Endometrial microvascular endothelial cells (primary cell): ENCODE results near the gene MPP1. TPM values are rescaled to one million over a fixed set of nuclear protein-coding genes. Genes with fewer than 3 reads are reported as not detected.

Source experiments
- in situ Hi-C: cut with HindIII; loops from 2 replicates; pipeline ENCODE4 v1.10.0; 2017; ENCODE audit warnings: low sequenced_read_pairs, low pct_unique_long_range_greater_than_20kb; ENCODE audit errors: inconsistent ontology term
- total RNA-seq: library from RNA; depleted of rRNA; stranded (reverse); fragments of >200 nt; gene quantifications from one replicate; pipeline ENCODE4 v1.2.3, GENCODE V29; 2015; ENCODE audit errors: inconsistent ontology term

The MPP1 gene
- total RNA-seq, 1 donor from 2014 or later, result 37.1 TPM

DNA sequence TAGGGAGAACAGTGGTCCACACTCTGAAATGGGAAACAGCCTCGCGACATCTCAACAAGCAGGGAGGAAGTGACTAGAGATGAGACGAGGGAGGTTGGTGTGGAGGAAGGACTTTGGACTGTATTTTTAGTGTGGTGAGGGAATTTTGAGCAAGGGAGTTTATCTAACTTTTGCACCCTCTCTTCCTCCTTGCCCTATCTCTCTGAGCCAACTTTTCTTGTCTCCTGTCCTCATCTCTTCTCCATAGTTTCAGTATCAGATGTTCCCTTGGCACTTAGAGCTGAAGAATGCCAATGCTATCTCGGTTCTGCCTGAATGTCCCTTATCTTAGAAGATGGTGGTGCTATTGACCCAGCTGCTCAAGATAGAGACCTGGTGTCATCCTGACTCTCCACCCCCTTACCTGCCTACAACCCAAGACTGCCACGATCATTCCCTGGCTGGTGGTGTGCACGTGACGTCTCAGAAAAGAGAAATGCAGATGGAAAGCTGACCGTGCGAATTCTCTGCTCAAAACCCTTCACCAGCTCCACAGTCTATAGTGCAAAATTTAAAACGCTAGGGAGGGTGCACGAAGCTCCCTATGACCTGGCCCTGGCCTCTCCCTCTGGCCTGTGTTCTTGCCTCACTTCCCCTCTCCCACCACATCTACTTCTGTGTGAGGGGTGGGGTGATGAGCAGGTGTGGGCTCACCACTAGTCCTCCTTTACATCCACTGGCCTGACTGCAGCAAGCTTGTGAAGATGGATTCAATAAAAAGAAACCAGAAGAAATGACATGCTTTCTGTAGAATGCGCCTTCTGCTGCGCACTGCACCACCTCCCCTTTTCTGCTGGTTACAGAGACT is 20.9 kb downstream of the MPP1 start:
- in situ Hi-C loops, result no loop called here

GRCh38 chrX:154780968-154781367 is 24.3 kb downstream of the MPP1 start:
- in situ Hi-C loops, result no loop called here

DNA sequence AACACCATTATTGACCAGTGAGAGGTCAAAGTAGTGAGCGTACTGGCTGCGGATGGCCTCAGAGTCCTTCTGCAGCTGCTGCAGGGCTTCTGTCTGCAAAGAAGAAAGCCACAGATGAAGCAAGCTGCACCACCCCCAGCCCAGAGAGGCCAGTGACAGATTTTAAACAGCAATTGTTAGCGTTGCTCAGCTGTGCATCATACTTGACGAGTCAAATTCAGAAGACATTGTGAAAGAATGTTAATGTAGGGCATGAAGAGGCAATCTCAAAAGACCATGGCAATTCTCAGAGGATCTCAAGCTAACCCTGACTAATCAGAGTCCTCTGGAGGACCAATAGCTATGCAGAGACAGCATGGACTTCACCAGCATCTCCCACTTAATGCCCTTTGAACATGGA is 26.0 kb downstream of the MPP1 start:
- in situ Hi-C loops, result no loop called here

- in situ Hi-C loops, result no loop called here
These were observed 28.5 kb downstream of the MPP1 start for GRCh38 chrX:154776753-154777152.

- in situ Hi-C loops, result no loop called here
These were observed 29.6 kb downstream of the MPP1 start for GRCh38 chrX:154775419-154776349.

- in situ Hi-C loops, result no loop called here
These were observed 30.7 kb downstream of the MPP1 start for GRCh38 chrX:154774622-154775021.

DNA sequence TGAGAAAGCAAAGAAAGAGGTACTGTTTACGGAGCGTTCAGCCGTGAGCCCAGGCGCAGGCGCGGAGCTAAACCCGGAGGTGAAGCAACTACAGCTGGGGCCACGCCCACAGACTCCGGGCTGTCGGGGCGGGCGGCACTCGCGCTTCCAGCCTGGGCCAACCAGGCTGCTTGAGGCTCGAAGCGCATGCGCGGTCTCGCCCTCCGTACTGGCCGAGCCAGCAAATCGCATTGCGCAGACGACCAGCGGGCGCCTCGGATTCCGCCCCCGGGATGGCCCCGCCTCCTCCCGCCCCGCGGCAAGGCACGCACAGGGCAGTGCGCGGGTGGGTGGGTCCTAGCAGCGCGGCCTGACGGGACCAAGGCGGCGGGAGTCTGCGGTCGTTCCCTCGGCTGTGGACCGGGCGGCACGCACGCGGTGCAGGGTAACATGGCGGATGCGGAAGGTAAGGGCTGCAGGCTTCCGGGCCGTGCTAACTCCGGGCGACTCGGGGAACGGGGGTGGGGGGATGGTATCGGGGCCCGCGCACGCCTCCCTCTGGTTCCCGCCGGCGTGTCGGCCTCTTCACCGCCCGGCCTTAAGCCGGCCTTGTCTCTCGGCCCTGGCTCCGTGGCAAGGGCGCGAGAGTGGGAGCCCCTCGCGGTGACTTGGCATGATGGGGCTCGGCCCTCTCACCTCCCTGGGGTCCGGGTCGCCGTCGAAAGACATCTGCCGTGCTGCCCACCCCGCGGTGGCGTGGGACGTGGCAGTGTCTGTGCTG is 42.6 kb downstream of the MPP1 start, which contains the start of gene DKC1:
TSS of gene DKC1 (plus strand) at position 328 of the 760 bp plus-strand sequence. CDS start at position 430, 102 bp downstream.
- in situ Hi-C loops, result no loop called here

GRCh38 chrX:154761977-154762536 is 43.2 kb downstream of the MPP1 start:
- in situ Hi-C loops, result no loop called here

DNA sequence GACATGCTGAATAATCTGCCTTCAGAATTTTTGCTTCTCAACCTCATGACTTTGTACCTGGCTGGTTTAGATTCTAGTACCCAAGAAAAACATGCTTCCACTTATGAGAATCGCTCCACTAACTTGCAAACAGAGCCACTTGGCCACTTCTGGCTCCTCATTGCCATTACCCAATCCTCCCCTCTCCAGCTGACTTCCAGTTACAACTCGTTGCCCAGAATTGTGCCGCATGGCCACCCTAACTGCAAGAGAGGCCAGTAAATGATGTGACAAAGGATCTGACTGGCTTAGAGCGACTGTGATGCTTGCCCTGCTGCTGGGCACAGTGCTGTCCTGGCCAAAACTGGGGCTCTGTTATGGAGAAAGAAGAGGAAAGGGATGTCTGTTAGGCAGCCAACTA is 46.6 kb downstream of the MPP1 start:
- in situ Hi-C loops, result no loop called here

DNA sequence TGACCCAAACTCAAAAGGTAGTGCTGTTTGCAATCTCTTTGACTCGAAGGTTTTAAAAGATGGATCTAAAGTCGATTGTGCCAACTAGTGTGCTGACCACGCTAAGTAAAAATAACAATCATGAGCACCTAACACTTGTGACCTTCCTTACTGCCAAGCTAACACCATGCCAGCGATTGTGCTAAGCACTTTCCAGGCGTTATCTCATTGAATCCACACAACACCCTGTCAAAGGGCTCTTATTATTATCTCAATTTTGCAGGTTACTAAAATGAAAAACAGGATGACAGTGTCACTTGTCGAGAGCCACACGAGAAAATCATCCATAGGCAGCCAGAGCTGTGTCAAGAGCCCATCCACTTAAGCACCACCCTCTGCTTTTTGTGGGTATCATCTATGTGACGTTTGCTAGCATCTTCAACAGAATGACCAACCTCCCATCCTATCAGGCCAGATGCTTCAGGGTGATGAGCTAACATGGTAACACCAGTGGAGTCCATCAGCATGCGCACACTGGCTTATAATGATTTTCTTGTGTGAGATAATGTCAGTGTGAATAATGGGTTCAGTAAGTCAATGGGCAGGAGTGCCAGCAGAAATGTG is 53.5 kb downstream of the MPP1 start:
- in situ Hi-C loops, result no loop called here

DNA sequence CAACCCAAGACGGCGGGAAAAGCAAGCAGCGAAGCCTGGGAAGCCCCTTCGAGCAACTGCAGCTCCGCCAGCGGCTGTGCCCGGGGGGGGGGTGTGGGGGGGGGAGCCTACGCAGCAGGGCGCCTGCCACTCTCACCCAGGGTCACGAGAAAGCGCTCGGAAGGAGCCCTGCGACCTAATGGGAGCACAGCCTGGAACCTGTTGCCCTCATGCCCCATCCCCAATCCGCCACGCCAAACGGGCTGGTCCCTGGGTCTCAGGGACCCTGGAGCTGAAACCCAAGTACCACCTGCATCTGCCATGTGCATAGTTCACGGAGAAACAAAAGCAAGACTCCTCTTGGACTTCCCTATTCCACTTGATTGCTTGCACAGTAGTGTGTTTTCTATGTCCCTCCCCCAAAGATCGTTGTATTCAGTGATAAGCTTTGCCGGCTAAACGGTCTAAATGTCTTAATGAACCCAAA is 54.0 kb downstream of the MPP1 start:
- in situ Hi-C loops, result no loop called here

DNA sequence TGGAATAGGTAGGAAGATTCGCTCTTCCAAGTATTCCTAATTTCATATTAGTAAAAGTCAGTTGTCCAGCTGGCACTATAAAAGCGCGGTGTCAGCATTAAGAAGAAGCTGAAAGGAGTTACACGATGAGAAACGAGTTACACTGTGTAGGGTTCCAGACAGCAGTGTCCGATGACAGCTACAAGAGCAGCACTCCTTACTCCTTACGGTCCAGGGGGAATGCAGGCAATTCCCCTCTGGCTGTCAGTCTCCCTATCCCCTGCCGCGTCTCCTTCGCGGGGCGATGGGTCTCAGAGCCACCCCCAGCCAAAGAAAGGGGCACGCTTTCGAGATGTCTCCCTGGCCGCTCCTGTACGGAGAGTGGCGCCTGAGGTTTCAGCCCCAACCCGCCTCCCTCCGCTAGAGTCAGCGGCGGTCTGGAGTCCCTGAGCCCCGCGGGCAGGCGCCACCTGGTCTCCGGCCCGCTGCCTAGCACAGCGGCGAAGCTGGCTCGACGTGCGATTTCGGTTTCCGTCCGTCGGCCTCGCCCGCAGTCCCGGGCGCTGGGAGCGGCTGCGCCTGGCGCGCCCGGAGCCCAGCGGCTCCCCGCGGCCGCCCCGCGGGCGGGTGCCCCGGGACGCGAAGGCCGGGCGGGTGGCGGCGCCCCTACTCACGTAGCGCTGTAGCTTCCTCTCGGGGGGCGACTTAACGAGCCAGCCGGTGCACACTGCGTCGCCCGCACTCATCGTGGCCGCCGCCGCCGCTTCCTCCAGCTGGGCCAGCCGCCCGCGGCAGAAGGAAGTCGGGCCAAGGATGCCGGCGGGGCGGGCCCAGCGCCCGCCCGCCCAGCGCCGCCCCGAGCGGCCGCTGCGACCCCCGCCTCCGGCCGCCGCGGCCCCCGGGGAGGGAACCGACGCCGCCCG is 54.7 kb downstream of the MPP1 start, which contains the start of gene GAB3:
TSS of gene GAB3 (minus strand) at position 777 of the 902 bp plus-strand sequence. CDS start at position 725, 52 bp downstream.
- in situ Hi-C loops, result no loop called here

DNA sequence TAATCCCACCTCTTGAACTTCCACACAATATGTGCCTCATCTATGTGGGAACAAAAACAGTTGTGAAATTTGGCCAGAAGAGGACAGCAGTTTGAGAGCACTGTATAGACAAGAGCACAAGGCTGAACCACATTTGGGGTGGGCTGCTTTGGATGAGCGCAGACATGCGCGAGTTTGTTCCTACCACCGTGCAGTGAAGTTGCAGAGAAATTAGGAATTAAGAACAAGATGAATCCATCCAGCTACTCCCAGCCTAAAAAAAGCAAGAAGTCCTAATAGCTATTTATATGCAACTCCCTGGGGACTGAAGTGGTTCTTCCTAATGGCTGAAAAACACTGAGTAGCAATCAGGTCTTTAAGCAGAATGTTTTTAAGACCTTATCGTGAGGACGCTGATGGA is 55.4 kb downstream of the MPP1 start:
- in situ Hi-C loops, result no loop called here

DNA sequence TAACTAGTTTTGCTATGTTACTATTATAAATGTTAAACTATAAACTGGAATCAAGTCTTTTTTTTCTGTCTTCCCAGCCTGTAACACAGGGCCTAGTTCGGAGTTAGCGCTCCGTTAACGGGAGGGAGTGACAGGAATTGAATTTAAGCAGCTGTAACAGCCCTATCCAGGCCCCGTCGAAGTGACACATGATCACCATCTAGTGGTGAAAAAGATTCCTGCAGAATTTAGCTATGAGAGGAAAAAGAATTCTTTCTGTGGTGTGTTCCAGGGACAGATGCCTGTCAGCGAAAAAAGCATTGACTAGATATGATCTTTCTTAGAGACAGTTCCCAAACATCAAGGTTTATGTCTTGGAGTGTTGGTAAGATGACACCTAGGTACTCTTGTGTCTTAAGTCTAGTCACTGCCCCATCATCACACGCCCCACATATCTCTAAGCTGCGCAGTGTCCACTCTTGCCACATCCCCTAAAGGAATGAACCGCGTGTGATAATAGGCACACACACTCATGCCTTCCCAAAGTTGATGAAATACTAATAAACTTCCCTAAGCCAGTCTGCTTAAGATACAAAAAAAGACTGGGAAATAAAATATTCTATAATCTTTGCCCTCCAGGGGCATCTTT is 56.5 kb downstream of the MPP1 start:
- in situ Hi-C loops, result no loop called here

DNA sequence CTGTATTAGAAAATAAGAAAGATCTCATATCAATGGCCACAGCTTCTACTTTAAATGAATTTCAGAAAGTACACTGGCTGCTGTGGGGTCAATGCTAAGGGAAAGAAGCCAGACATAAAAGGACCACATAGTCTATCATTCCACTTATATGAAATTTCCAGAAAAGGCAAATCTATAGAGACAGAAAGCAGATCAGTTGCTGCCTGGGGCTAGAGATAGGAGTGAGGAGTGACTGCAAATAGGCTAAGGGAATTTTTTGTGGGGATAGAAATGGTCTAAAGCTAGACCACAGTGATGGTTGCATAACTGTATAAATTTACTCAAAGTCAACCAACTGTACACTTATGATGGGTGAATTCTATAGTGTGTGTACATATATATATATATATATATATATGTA is 62.7 kb downstream of the MPP1 start:
- in situ Hi-C loops, result no loop called here

GRCh38 chrX:154739952-154740465 is 65.3 kb downstream of the MPP1 start:
- in situ Hi-C loops, result no loop called here
